ENCODE results near the gene MBD3L4. TPM values are rescaled to one million over a fixed set of nuclear protein-coding genes. Genes with fewer than 3 reads are reported as not detected.

MBD3L4 gene
- polyA plus RNA-seq, 2 donors = not detected

GRCh38 chr19:6988257-6988656, 51.7 kb downstream of the MBD3L4 start:
- Histone ChIP-seq H3K27ac (ENCODE audit: low read depth in 2 of 2, low read length in 1 of 2) (no peak overlapping the region), H3K27me3 (ENCODE audit: control insufficient read depth in 1 of 2, insufficient read depth in 2 of 2, low read length in 2 of 2) (no peaks in the 10 kb centered on the region), H3K36me3 (ENCODE audit: control insufficient read depth in 2 of 2, insufficient read depth in 2 of 2, low read length in 1 of 2) (no peaks in the 10 kb centered on the region), H3K9me3 (ENCODE audit: control insufficient read depth in 2 of 2, insufficient read depth in 1 of 2, low read depth in 1 of 2, low read length in 1 of 2) (peaks cover 4% of the 10 kb centered on the region in 2 donors), H3K4me3 (ENCODE audit: low read depth in 1 of 2, low read length in 2 of 2) (no peak overlapping the region), H3K4me1 (ENCODE audit: control insufficient read depth in 2 of 2, insufficient read depth in 2 of 2, low read length in 1 of 2) (no peaks in the 10 kb centered on the region)
- WGBS, 2 donors = 47 to 52% methylated on average over 3 of the region's 3 CpGs

GRCh38 chr19:6987850-6988249, 52.1 kb downstream of the MBD3L4 start:
- WGBS, 2 donors = 46 to 50% methylated on average over 4 of the region's 4 CpGs
- Histone ChIP-seq H3K9me3 (ENCODE audit: control insufficient read depth in 2 of 2, insufficient read depth in 1 of 2, low read depth in 1 of 2, low read length in 1 of 2) (peaks cover 4% of the 10 kb centered on the region in 2 donors), H3K36me3 (ENCODE audit: control insufficient read depth in 2 of 2, insufficient read depth in 2 of 2, low read length in 1 of 2) (no peaks in the 10 kb centered on the region)

More at GRCh38 chr19:6987850-6988249, 52.1 kb downstream of the MBD3L4 start:
- H3K27me3 ChIP-seq (ENCODE audit: control insufficient read depth in 1 of 2, insufficient read depth in 2 of 2, low read length in 2 of 2) = no peaks in the 10 kb centered on the region
- H3K27ac ChIP-seq (ENCODE audit: low read depth in 2 of 2, low read length in 1 of 2) = no peak overlapping the region
- H3K4me3 ChIP-seq (ENCODE audit: low read depth in 1 of 2, low read length in 2 of 2) = no peak overlapping the region
- H3K4me1 ChIP-seq (ENCODE audit: control insufficient read depth in 2 of 2, insufficient read depth in 2 of 2, low read length in 1 of 2) = no peaks in the 10 kb centered on the region

Other genes starting within 250 kb of the MBD3L4 start
- under 1 TPM in 1 of 2 donors, not detected in 1; 0.06 TPM for gene ADGRE1, start 152.6 kb downstream of the MBD3L4 start, polyA plus RNA-seq
- not detected for gene MBD3L2B, start 18.7 kb downstream of the MBD3L4 start, polyA plus RNA-seq
- gene MBD3L5, start 9.6 kb downstream of the MBD3L4 start, polyA plus RNA-seq = not detected
- not detected for gene MBD3L2, start 9.1 kb upstream of the MBD3L4 start, polyA plus RNA-seq
- not detected for gene MBD3L3, start 18.5 kb upstream of the MBD3L4 start, polyA plus RNA-seq
- 1 to 10 TPM; 1.7 to 2.4 TPM for gene ZNF557, start 29.5 kb upstream of the MBD3L4 start, polyA plus RNA-seq